SK-N-SH (cell line): ENCODE results near the gene HEATR3.

Experiments used
- CHD2 ChIP-seq: fragments of 150-350 bp; IDR thresholded peaks from 2 replicates; pipeline ENCODE4 v1.6.1; 2018; ENCODE audit warnings: low read length; ENCODE audit not compliant: partially characterized antibody
- EP300 ChIP-seq, 2 experiments: IDR thresholded peaks; 2 replicates each; pipeline versions ENCODE4 v1.4.0 to v1.6.1; 2012; ENCODE audit warnings: borderline replicate concordance in 1 of 2, low read depth in 1 of 2, low read length in 1 of 2
- EZH2phosphoT487 ChIP-seq: fragments of 200-600 bp; sonication (generic); IDR thresholded peaks from 2 replicates; pipeline ENCODE4 v1.6.1; 2017; ENCODE audit warnings: low read depth, mixed run types, mild to moderate bottlenecking, antibody characterized with exemption, moderate library complexity, borderline replicate concordance
- JUND ChIP-seq: IDR thresholded peaks from 2 replicates; pipeline ENCODE4 v1.4.0; 2012
- POLR2AphosphoS5 ChIP-seq: IDR thresholded peaks from 2 replicates; pipeline ENCODE4 v1.6.1; 2012; ENCODE audit warnings: low read depth, low read length
- RFX5 ChIP-seq: IDR thresholded peaks from 2 replicates; pipeline ENCODE4 v1.6.1; 2012; ENCODE audit warnings: mild to moderate bottlenecking, improper control_type of control experiment, low read length
- SIN3A ChIP-seq: IDR thresholded peaks from 2 replicates; pipeline ENCODE4 v1.6.1; 2012; ENCODE audit warnings: low read depth, mild to moderate bottlenecking, low read length, moderate library complexity, borderline replicate concordance
- TAF1 ChIP-seq: IDR thresholded peaks from 2 replicates; pipeline ENCODE4 v1.6.1; 2012; ENCODE audit warnings: low read depth, mild to moderate bottlenecking, low read length, moderate library complexity, borderline replicate concordance
- USF1 ChIP-seq: IDR thresholded peaks from 2 replicates; pipeline ENCODE4 v1.4.0; 2012; ENCODE audit warnings: low read depth, borderline replicate concordance
- TF ChIP-seq, protein P1 (sequence below): fragments of 200-600 bp; sonication (generic); IDR thresholded peaks from 2 replicates; pipeline ENCODE4 v1.6.1; 2017; ENCODE audit warnings: antibody characterized with exemption, mild to moderate bottlenecking, moderate library complexity
- TF ChIP-seq, protein P2 (sequence below): IDR thresholded peaks from 2 replicates; pipeline ENCODE4 v1.4.0; 2012; ENCODE audit warnings: low read depth

GRCh38 chr16:50081428-50082018 is 15.8 kb downstream of the HEATR3 start:
- TF ChIP-seq RFX5 (no peak), TAF1 (no peak), POLR2AphosphoS5 (no peak), USF1 (no peak), EZH2phosphoT487 (no peak), JUND (no peak), SIN3A (no peak), CHD2 (no peak), EP300 (IDR thresholded peaks at IDR 0.05; ENCODE audit: borderline replicate concordance in 1 of 2, low read depth in 1 of 2, low read length in 1 of 2) (no peak)
- TF ChIP-seq, protein P1, sequence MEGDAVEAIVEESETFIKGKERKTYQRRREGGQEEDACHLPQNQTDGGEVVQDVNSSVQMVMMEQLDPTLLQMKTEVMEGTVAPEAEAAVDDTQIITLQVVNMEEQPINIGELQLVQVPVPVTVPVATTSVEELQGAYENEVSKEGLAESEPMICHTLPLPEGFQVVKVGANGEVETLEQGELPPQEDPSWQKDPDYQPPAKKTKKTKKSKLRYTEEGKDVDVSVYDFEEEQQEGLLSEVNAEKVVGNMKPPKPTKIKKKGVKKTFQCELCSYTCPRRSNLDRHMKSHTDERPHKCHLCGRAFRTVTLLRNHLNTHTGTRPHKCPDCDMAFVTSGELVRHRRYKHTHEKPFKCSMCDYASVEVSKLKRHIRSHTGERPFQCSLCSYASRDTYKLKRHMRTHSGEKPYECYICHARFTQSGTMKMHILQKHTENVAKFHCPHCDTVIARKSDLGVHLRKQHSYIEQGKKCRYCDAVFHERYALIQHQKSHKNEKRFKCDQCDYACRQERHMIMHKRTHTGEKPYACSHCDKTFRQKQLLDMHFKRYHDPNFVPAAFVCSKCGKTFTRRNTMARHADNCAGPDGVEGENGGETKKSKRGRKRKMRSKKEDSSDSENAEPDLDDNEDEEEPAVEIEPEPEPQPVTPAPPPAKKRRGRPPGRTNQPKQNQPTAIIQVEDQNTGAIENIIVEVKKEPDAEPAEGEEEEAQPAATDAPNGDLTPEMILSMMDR: no peak
- TF ChIP-seq, protein P2, sequence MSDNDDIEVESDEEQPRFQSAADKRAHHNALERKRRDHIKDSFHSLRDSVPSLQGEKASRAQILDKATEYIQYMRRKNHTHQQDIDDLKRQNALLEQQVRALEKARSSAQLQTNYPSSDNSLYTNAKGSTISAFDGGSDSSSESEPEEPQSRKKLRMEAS: no peak
